NT2/D1 (cell line): ENCODE data around the gene SGPP1.

Experiments used
- DNase-seq: peaks from one replicate; pipeline ENCODE4 v3.0.0-alpha.2; 2011; ENCODE audit warnings: low read depth, low spot score
- H3K27me3 ChIP-seq: 2 replicates; pipeline ENCODE4 v1.6.0; 2011; ENCODE audit warnings: mild to moderate bottlenecking; ENCODE audit not compliant: insufficient read length, insufficient read depth
- H3K36me3 ChIP-seq: 2 replicates; pipeline ENCODE4 v1.6.1; 2011; ENCODE audit warnings: mild to moderate bottlenecking, low read length, mixed read lengths; ENCODE audit not compliant: insufficient read depth, insufficient read length
- H3K4me1 ChIP-seq: 2 replicates; pipeline ENCODE4 v1.5.1; 2011; ENCODE audit not compliant: insufficient read depth, insufficient read length
- H3K4me3 ChIP-seq: 2 replicates; pipeline ENCODE4 v1.5.1; 2011; ENCODE audit warnings: low read depth; ENCODE audit not compliant: insufficient read length
- H3K9ac ChIP-seq: 2 replicates; pipeline ENCODE4 v1.6.0; 2011; ENCODE audit warnings: low read depth; ENCODE audit not compliant: insufficient read length
- H3K9me3 ChIP-seq: 2 replicates; pipeline ENCODE4 v1.5.1; 2011; ENCODE audit warnings: mild to moderate bottlenecking, low read length; ENCODE audit not compliant: insufficient read depth
- SUZ12 ChIP-seq: IDR thresholded peaks from 2 replicates; pipeline ENCODE4 v1.6.1; 2011; ENCODE audit not compliant: insufficient read length, insufficient read depth; ENCODE audit errors: extremely low read depth
- YY1 ChIP-seq: IDR thresholded peaks from 2 replicates; pipeline ENCODE4 v1.6.1; 2011; ENCODE audit not compliant: insufficient read length, insufficient read depth
- ZNF274 ChIP-seq: IDR thresholded peaks from 2 replicates; pipeline ENCODE4 v1.6.1; 2011; ENCODE audit warnings: mild to moderate bottlenecking, low read depth, low read length

SGPP1 gene

GRCh38 chr14:63682727-63683593 is 44.9 kb downstream of the SGPP1 start:
- Histone ChIP-seq H3K36me3 (no peaks in the 10 kb centered on the region), H3K9me3 (no peaks in the 10 kb centered on the region), H3K4me1 (no peaks in the 10 kb centered on the region), H3K4me3 (no peak overlapping the region), H3K9ac (no peak overlapping the region), H3K27me3 (no peaks in the 10 kb centered on the region)
- no peak for DNase-seq
- TF ChIP-seq YY1 (no peak), SUZ12 (no peak)

GRCh38 chr14:63678536-63678935 is 49.3 kb downstream of the SGPP1 start:
- Histone ChIP-seq H3K4me3 (no peak overlapping the region), H3K9me3 (no peaks in the 10 kb centered on the region), H3K36me3 (no peaks in the 10 kb centered on the region), H3K27me3 (no peaks in the 10 kb centered on the region), H3K9ac (no peak overlapping the region), H3K4me1 (no peaks in the 10 kb centered on the region)
- TF ChIP-seq YY1 (no peak), ZNF274 (no peak)
- no peak for DNase-seq

- TF ChIP-seq YY1 (no peak), ZNF274 (no peak), SUZ12 (no peak)
- no peaks in the 10 kb centered on the region for H3K36me3 ChIP-seq
- H3K4me3 ChIP-seq = no peak overlapping the region
- peak; percentile 32 for DNase-seq
- no peaks in the 10 kb centered on the region for H3K9me3 ChIP-seq
- no peaks in the 10 kb centered on the region for H3K27me3 ChIP-seq
- H3K4me1 ChIP-seq = no peaks in the 10 kb centered on the region
- H3K9ac ChIP-seq = no peak overlapping the region
These were observed 49.9 kb downstream of the SGPP1 start for GRCh38 chr14:63677891-63678379.

GRCh38 chr14:63676615-63677014 is 51.2 kb downstream of the SGPP1 start:
- Histone ChIP-seq H3K36me3 (no peaks in the 10 kb centered on the region), H3K9me3 (no peaks in the 10 kb centered on the region), H3K27me3 (no peaks in the 10 kb centered on the region), H3K4me3 (no peak overlapping the region), H3K4me1 (no peaks in the 10 kb centered on the region), H3K9ac (no peak overlapping the region)
- DNase-seq = no peak
- no peak for TF ChIP-seq SUZ12

- no peak overlapping the region for H3K9ac ChIP-seq
- no peak for TF ChIP-seq YY1
- no peak for TF ChIP-seq SUZ12
- TF ChIP-seq ZNF274 = no peak
- no peak overlapping the region for H3K4me3 ChIP-seq
- H3K4me1 ChIP-seq = no peaks in the 10 kb centered on the region
- no peak for DNase-seq
- no peaks in the 10 kb centered on the region for H3K36me3 ChIP-seq
- no peaks in the 10 kb centered on the region for H3K9me3 ChIP-seq
- no peaks in the 10 kb centered on the region for H3K27me3 ChIP-seq
These were observed 53.9 kb downstream of the SGPP1 start for GRCh38 chr14:63673886-63674497.

GRCh38 chr14:63673255-63673654 is 54.6 kb downstream of the SGPP1 start:
- Histone ChIP-seq H3K27me3 (no peaks in the 10 kb centered on the region), H3K9me3 (no peaks in the 10 kb centered on the region), H3K4me1 (no peaks in the 10 kb centered on the region), H3K36me3 (no peaks in the 10 kb centered on the region), H3K9ac (no peak overlapping the region), H3K4me3 (no peak overlapping the region)
- TF ChIP-seq YY1 = no peak
- no peak for TF ChIP-seq SUZ12
- TF ChIP-seq ZNF274 = no peak
- DNase-seq = no peak

- Histone ChIP-seq H3K9me3 (no peaks in the 10 kb centered on the region), H3K4me1 (no peaks in the 10 kb centered on the region), H3K4me3 (no peak overlapping the region), H3K9ac (no peak overlapping the region), H3K36me3 (no peaks in the 10 kb centered on the region), H3K27me3 (no peaks in the 10 kb centered on the region)
- no peak for DNase-seq
- TF ChIP-seq ZNF274 (no peak), SUZ12 (no peak), YY1 (no peak)
These were observed 55.3 kb downstream of the SGPP1 start for GRCh38 chr14:63672417-63673180.
